Ovary (tissue), 3 donors: ENCODE measurements around the gene MGAT4C.

ENCODE experiments used
- CTCF ChIP-seq, 3 donors: fragments of 450-650 bp in 2 of 3; fragments of 200-600 bp in 1 of 3; IDR thresholded peaks; one replicate each; pipeline versions ENCODE4 v1.5.1 to v1.8.0; 2016 to 2022; ENCODE audit warnings: antibody characterized with exemption in 3 of 3, mild to moderate bottlenecking in 1 of 3
- EP300 ChIP-seq: sonication (generic); formaldehyde crosslinking; IDR thresholded peaks from one replicate; pipeline ENCODE4 v1.6.1; 2017; ENCODE audit warnings: antibody characterized with exemption
- POLR2A ChIP-seq: fragments of 450-650 bp; IDR thresholded peaks from one replicate; pipeline ENCODE4 v1.6.1; 2017; ENCODE audit warnings: antibody characterized with exemption, mild to moderate bottlenecking, moderate library complexity
- donor health status: DM: no; HTN: no; CAD: no.

- TF ChIP-seq CTCF (IDR thresholded peaks at IDR 0.05), result no peak
- TF ChIP-seq POLR2A, result no peak
- no peak for TF ChIP-seq EP300
Observed at GRCh38 chr12:86138770-86139169, 117.4 kb downstream of the MGAT4C start.
